Adrenal gland (tissue), 12 donors: ENCODE measurements around the gene FAM83C. TPM values are rescaled to one million over a fixed set of nuclear protein-coding genes. Genes with fewer than 3 reads are reported as not detected.

Experiments
- DNase-seq, 7 donors: peaks; one replicate each; pipeline ENCODE4 v3.0.0-alpha.2; 2019 to 2020
- H3K27ac ChIP-seq, 5 donors: fragments of 200-600 bp; sonication (generic) in 4 of 5; 1 replicate in 3 of 5; 2 replicates in 2 of 5; pipeline versions ENCODE4 v1.5.1 to v1.8.0; 2016 to 2020; ENCODE audit warnings: mild to moderate bottlenecking in 1 of 5
- H3K27me3 ChIP-seq: fragments of 200-600 bp; 2 replicates; pipeline ENCODE4 v1.8.0; 2021
- H3K36me3 ChIP-seq, 2 donors: fragments of 200-600 bp; replicated peaks in 1 of 2; 1 replicate in 1 of 2; 2 replicates in 1 of 2; pipeline versions ENCODE4 v1.5.1 to v1.8.0; 2018 to 2022
- H3K4me1 ChIP-seq, 2 donors: fragments of 200-600 bp; replicated peaks in 1 of 2; 1 replicate in 1 of 2; 2 replicates in 1 of 2; pipeline versions ENCODE4 v1.5.1 to v1.8.0; 2018 to 2021
- H3K4me3 ChIP-seq, 4 donors: fragments of 200-600 bp; sonication (generic) in 3 of 4; one replicate each; pipeline ENCODE4 v1.5.1; 2016 to 2018
- H3K9me3 ChIP-seq, 3 donors: fragments of 200-600 bp; sonication (generic) in 1 of 3; replicated peaks in 1 of 3; 1 replicate in 2 of 3; 2 replicates in 1 of 3; pipeline versions ENCODE4 v1.5.1 to v1.8.0; 2016 to 2021
- POLR2A ChIP-seq, 2 donors: fragments of 450-650 bp; IDR thresholded peaks; one replicate each; pipeline ENCODE4 v1.6.1; 2017; ENCODE audit warnings: antibody characterized with exemption in 2 of 2, mild to moderate bottlenecking in 2 of 2, moderate library complexity in 1 of 2
- WGBS, 4 donors: extraction: QIAGEN DNeasy Blood & Tissue Kit in 2 of 4; methylation state at CpG; one replicate each; pipeline versions ENCODE4 v1.1.5 to v1.1.7; 2013 to 2017; 5-methylcytosine and 5-hydroxymethylcytosine counted together
- intact Hi-C, 2 donors: fragments of 100-400 bp; cut with DNase I; formaldehyde crosslinking; loops; one replicate each; pipeline versions ENCODE4 v1.14.1 to v1.15.0; 2022 to 2023
- polyA plus RNA-seq, 3 donors: library from polyadenylated mRNA; stranded (reverse); fragments of 200-250 nt in 2 of 3; fragments of 350-450 nt in 1 of 3; fragmentation: Illumina TruSeq in 1 of 3; extraction: RNeasy Lipid Tissue Mini Kit (QIAGEN cat#74804) in 1 of 3; gene quantifications; one replicate each; pipeline ENCODE4 v1.2.3, GENCODE V29; 2013 to 2014
- total RNA-seq, 9 donors: library from RNA; depleted of rRNA in 4 of 9; stranded (reverse); fragments of >200 nt in 4 of 9; fragments of 120-200 nt in 1 of 9; fragmentation: NEBNext Ultra II Directional in 1 of 9; extraction: Animal tissue kit (Norgen Biotek cat#: 25700) in 1 of 9; gene quantifications; one replicate each; pipeline versions ENCODE4 v1.1.0 to v1.2.4, GENCODE V29; 2013 to 2023
- TF ChIP-seq, protein P1 (sequence below), 6 experiments: fragments of 450-650 bp in 4 of 6; fragments of 200-600 bp in 2 of 6; sonication (generic) in 1 of 6; IDR thresholded peaks; 1 replicate in 5 of 6; 2 replicates in 1 of 6; pipeline versions ENCODE4 v1.5.1 to v1.8.0; 2016 to 2021; ENCODE audit warnings: antibody characterized with exemption in 6 of 6, mild to moderate bottlenecking in 2 of 6, moderate library complexity in 1 of 6
- donor health status: healthy with polysubstance abuse.
- donor health status: Bipolar disorder and iron deficiency.
- donor health status: DM: yes; HTN: yes; CAD: no.
- donor health status: DM: no; HTN: no; CAD: no.
- donor health status: DM: no; HTN: no; CAD: no.
- donor health status: DM: yes; HTN: yes; CAD: no.

FAM83C gene
- total and polyA plus RNA-seq, 12 donors, result 0.03 to 0.11 TPM; not detected in 10

DNA sequence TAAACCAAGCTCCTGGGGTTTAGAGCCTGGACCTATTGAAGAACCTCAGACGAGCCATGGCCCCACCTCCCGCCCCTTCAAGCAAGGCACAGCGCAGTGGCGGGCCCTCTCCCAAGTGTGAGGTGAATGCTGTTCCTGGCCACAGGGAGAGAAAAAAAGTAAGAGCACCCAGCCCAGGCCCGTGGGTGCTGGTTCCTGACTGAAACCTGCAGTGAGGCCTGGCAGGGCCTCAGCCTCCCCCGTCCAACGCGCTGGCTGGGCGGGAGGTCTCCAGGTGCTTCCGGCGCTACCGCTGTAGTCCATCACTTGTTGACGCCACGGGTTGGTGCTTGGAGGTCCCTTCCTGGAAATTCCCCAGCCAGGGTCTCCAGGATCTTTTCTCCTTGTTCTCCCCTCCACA is 5.5 kb upstream of the FAM83C start:
- Histone ChIP-seq H3K27me3 (no peaks in the 10 kb centered on the region), H3K36me3 (no peaks in the 10 kb centered on the region), H3K9me3 (no peaks in the 10 kb centered on the region), H3K27ac (no peak overlapping the region), H3K4me1 (no peaks in the 10 kb centered on the region), H3K4me3 (no peak overlapping the region)
- TF ChIP-seq POLR2A (IDR thresholded peaks at IDR 0.05), result no peak
- TF ChIP-seq, protein P1, sequence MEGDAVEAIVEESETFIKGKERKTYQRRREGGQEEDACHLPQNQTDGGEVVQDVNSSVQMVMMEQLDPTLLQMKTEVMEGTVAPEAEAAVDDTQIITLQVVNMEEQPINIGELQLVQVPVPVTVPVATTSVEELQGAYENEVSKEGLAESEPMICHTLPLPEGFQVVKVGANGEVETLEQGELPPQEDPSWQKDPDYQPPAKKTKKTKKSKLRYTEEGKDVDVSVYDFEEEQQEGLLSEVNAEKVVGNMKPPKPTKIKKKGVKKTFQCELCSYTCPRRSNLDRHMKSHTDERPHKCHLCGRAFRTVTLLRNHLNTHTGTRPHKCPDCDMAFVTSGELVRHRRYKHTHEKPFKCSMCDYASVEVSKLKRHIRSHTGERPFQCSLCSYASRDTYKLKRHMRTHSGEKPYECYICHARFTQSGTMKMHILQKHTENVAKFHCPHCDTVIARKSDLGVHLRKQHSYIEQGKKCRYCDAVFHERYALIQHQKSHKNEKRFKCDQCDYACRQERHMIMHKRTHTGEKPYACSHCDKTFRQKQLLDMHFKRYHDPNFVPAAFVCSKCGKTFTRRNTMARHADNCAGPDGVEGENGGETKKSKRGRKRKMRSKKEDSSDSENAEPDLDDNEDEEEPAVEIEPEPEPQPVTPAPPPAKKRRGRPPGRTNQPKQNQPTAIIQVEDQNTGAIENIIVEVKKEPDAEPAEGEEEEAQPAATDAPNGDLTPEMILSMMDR (IDR thresholded peaks at IDR 0.05), result no peak
- 72 to 94% (median 91%) methylated on average over 4 to 14 of the region's 14 CpGs for WGBS, 4 donors
- no peak for DNase-seq
- intact Hi-C loops, result no loop called here

- DNase-seq, result peak in 3 of 7 donors; percentile 39 to 53 (median 46)
- Histone ChIP-seq H3K4me1 (no peaks in the 10 kb centered on the region), H3K9me3 (no peaks in the 10 kb centered on the region), H3K36me3 (no peaks in the 10 kb centered on the region), H3K4me3 (no peak overlapping the region), H3K27me3 (no peaks in the 10 kb centered on the region), H3K27ac (no peak overlapping the region)
- TF ChIP-seq, protein P1 (IDR thresholded peaks at IDR 0.05), result no peak
- no peak for TF ChIP-seq POLR2A (IDR thresholded peaks at IDR 0.05)
- intact Hi-C loops, result no loop called here
- 41 to 51% (median 50%) methylated on average over 5 to 8 of the region's 8 CpGs for WGBS, 4 donors
These were observed 4.9 kb upstream of the FAM83C start for GRCh38 chr20:35297155-35297554.

GRCh38 chr20:35296101-35296554 is 3.9 kb upstream of the FAM83C start:
- no peak overlapping the region for H3K4me3 ChIP-seq
- no peaks in the 10 kb centered on the region for H3K9me3 ChIP-seq
- no peak for TF ChIP-seq POLR2A (IDR thresholded peaks at IDR 0.05)
- TF ChIP-seq, protein P1 (IDR thresholded peaks at IDR 0.05), result no peak
- H3K27me3 ChIP-seq, result no peaks in the 10 kb centered on the region
- no peak for DNase-seq
- no peak overlapping the region for H3K27ac ChIP-seq
- no peaks in the 10 kb centered on the region for H3K4me1 ChIP-seq
- 66 to 70% (median 68%) methylated on average over 6 to 9 of the region's 9 CpGs for WGBS, 4 donors
- H3K36me3 ChIP-seq, result no peaks in the 10 kb centered on the region
- intact Hi-C loops, result no loop called here

- Histone ChIP-seq H3K9me3 (no peaks in the 10 kb centered on the region), H3K36me3 (no peaks in the 10 kb centered on the region), H3K4me1 (no peaks in the 10 kb centered on the region), H3K27ac (no peak overlapping the region), H3K27me3 (no peaks in the 10 kb centered on the region), H3K4me3 (no peak overlapping the region)
- intact Hi-C loops, result no loop called here
- 74 to 81% (median 75%) methylated on average over 6 to 8 of the region's 8 CpGs for WGBS, 4 donors
- DNase-seq, result no peak
- TF ChIP-seq, protein P1 (IDR thresholded peaks at IDR 0.05), result no peak
- TF ChIP-seq POLR2A (IDR thresholded peaks at IDR 0.05), result no peak
These were observed 3.4 kb upstream of the FAM83C start for GRCh38 chr20:35295674-35296073.
